Measurements from ENCODE around the gene FOXF1. TPM values are rescaled to one million over a fixed set of nuclear protein-coding genes. Genes with fewer than 3 reads are reported as not detected.

Gene FOXF1
- total RNA-seq, 4 donors from 2014 or later, result 10.8 to 44.1 (median 23.4) TPM

- no peak overlapping the region for H3K4me3 ChIP-seq
- in situ Hi-C loops (cut with MboI; ENCODE audit: low pct_ligation_motif_present in 1 of 4, low pct_unique_long_range_greater_than_20kb in 1 of 4, low sequenced_read_pairs in 3 of 4), result no loop called here
- no peaks in the 10 kb centered on the region for H3K9me3 ChIP-seq
- DNase-seq, result no peak
- no peaks in the 10 kb centered on the region for H3K27me3 ChIP-seq
- peak in 2 of 3 donors; percentile 18 to 49 for TF ChIP-seq POLR2AphosphoS5 (IDR thresholded peaks at IDR 0.05)
- no peak for TF ChIP-seq EP300 (IDR thresholded peaks at IDR 0.05; ENCODE audit: low read depth)
- peaks cover 0 to 6% (median 0%) of the 10 kb centered on the region in 4 donors for H3K4me1 ChIP-seq
- WGBS, 2 donors (ENCODE audit: low coverage in 1 of 2), result 33 to 35% methylated on average over 8 to 9 of the region's 9 CpGs
- no peaks in the 10 kb centered on the region for H3K36me3 ChIP-seq
- intact Hi-C loops (cut with DNase I; ENCODE audit: low total_unique reads), result no loop called here
- H3K27ac ChIP-seq, result peak overlapping the region; percentile 43 to 65 (median 56)
These were observed 30.9 kb upstream of the FOXF1 start for GRCh38 chr16:86479419-86479818.

GRCh38 chr16:86480444-86480843 lies 29.9 kb upstream of the FOXF1 start:
- no peak for DNase-seq
- no peaks in the 10 kb centered on the region for H3K9me3 ChIP-seq
- no peaks in the 10 kb centered on the region for H3K27me3 ChIP-seq
- in situ Hi-C loops (cut with MboI; ENCODE audit: low pct_ligation_motif_present in 1 of 4, low pct_unique_long_range_greater_than_20kb in 1 of 4, low sequenced_read_pairs in 3 of 4), result no loop called here
- no peaks in the 10 kb centered on the region for H3K36me3 ChIP-seq
- H3K4me3 ChIP-seq, result no peak overlapping the region
- 47% methylated on average over 15 of the region's 15 CpGs; no CpG with 5 or more reads in 1 of the 2 donors for WGBS, 2 donors (ENCODE audit: low coverage in 1 of 2)
- no peak for TF ChIP-seq CTCF (IDR thresholded peaks at IDR 0.05)
- no peak for TF ChIP-seq POLR2AphosphoS5 (IDR thresholded peaks at IDR 0.05)
- TF ChIP-seq POLR2A (IDR thresholded peaks at IDR 0.05), result no peak
- TF ChIP-seq EP300 (IDR thresholded peaks at IDR 0.05; ENCODE audit: low read depth), result no peak
- H3K27ac ChIP-seq, result peak overlapping the region; percentile 43 to 65 (median 56)
- intact Hi-C loops (cut with DNase I; ENCODE audit: low total_unique reads), result no loop called here
- H3K4me1 ChIP-seq, result peaks cover 0 to 6% (median 0%) of the 10 kb centered on the region in 4 donors

GRCh38 chr16:86481607-86482006 lies 28.7 kb upstream of the FOXF1 start:
- Histone ChIP-seq H3K4me1 (peaks cover 0 to 6% (median 0%) of the 10 kb centered on the region in 4 donors), H3K36me3 (no peaks in the 10 kb centered on the region), H3K27ac (peak overlapping the region in 1 of 4 donors; percentile 43), H3K9me3 (no peaks in the 10 kb centered on the region), H3K4me3 (no peak overlapping the region), H3K27me3 (no peaks in the 10 kb centered on the region)
- intact Hi-C loops (cut with DNase I; ENCODE audit: low total_unique reads) (no loop called here), in situ Hi-C loops (cut with MboI; ENCODE audit: low pct_ligation_motif_present in 1 of 4, low pct_unique_long_range_greater_than_20kb in 1 of 4, low sequenced_read_pairs in 3 of 4) (no loop called here)
- 82% methylated on average over 3 of the region's 3 CpGs; no CpG with 5 or more reads in 1 of the 2 donors for WGBS, 2 donors (ENCODE audit: low coverage in 1 of 2)
- TF ChIP-seq POLR2AphosphoS5 (IDR thresholded peaks at IDR 0.05) (no peak), POLR2A (IDR thresholded peaks at IDR 0.05) (no peak), CTCF (IDR thresholded peaks at IDR 0.05) (no peak), EP300 (IDR thresholded peaks at IDR 0.05; ENCODE audit: low read depth) (no peak)
- no peak for DNase-seq

GRCh38 chr16:86484240-86484639 lies 26.1 kb upstream of the FOXF1 start:
- 81% methylated on average over 5 of the region's 5 CpGs; no CpG with 5 or more reads in 1 of the 2 donors for WGBS, 2 donors (ENCODE audit: low coverage in 1 of 2)
- Histone ChIP-seq H3K27me3 (no peaks in the 10 kb centered on the region), H3K9me3 (no peaks in the 10 kb centered on the region), H3K36me3 (no peaks in the 10 kb centered on the region), H3K4me1 (peaks cover 0 to 6% (median 0%) of the 10 kb centered on the region in 4 donors), H3K27ac (no peak overlapping the region), H3K4me3 (no peak overlapping the region)
- in situ Hi-C loops (cut with MboI; ENCODE audit: low pct_ligation_motif_present in 1 of 4, low pct_unique_long_range_greater_than_20kb in 1 of 4, low sequenced_read_pairs in 3 of 4), result no loop called here
- intact Hi-C loops (cut with DNase I; ENCODE audit: low total_unique reads), result no loop called here
- DNase-seq, result no peak
- no peak for TF ChIP-seq POLR2A (IDR thresholded peaks at IDR 0.05)

GRCh38 chr16:86485746-86486145 lies 24.6 kb upstream of the FOXF1 start:
- TF ChIP-seq POLR2A (IDR thresholded peaks at IDR 0.05) (no peak), CTCF (IDR thresholded peaks at IDR 0.05) (no peak), POLR2AphosphoS5 (IDR thresholded peaks at IDR 0.05) (no peak), EP300 (IDR thresholded peaks at IDR 0.05; ENCODE audit: low read depth) (no peak)
- no peak for DNase-seq
- Histone ChIP-seq H3K27me3 (no peaks in the 10 kb centered on the region), H3K36me3 (no peaks in the 10 kb centered on the region), H3K4me3 (no peak overlapping the region), H3K27ac (no peak overlapping the region), H3K9me3 (no peaks in the 10 kb centered on the region), H3K4me1 (peaks cover 0 to 4% (median 0%) of the 10 kb centered on the region in 4 donors)
- in situ Hi-C loops (cut with MboI; ENCODE audit: low pct_ligation_motif_present in 1 of 4, low pct_unique_long_range_greater_than_20kb in 1 of 4, low sequenced_read_pairs in 3 of 4) (no loop called here), intact Hi-C loops (cut with DNase I; ENCODE audit: low total_unique reads) (no loop called here)
- WGBS, 2 donors (ENCODE audit: low coverage in 1 of 2), result 75% methylated on average over 3 of the region's 3 CpGs; no CpG with 5 or more reads in 1 of the 2 donors
